Measurements from ENCODE around the gene PSD.

Gene PSD

DNA sequence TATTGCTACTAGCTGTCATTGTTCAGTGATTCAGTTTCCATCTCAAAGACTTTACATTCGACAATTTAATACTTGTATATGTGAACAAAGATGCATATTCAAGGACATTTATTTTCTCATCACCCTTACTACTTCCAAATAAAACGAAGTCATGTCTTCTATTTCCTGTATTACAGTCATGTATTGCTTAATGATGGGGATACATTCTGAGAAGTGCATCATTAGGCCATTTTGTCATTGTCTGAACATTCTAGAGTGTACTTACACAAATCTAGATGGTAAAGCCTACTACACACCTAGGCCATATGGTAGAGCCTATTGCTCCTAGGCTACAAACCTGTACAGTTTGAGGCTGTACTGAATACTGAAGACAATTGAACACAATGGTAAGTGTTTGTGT lies 26.3 kb upstream of the PSD start:
- DNase-seq (ENCODE audit: low read depth in 4 of 4, low spot score in 1 of 4): no peak

- no peak for DNase-seq (ENCODE audit: low read depth in 4 of 4, low spot score in 1 of 4)
Observed at GRCh38 chr10:102438374-102438773, 19.8 kb upstream of the PSD start.

DNA sequence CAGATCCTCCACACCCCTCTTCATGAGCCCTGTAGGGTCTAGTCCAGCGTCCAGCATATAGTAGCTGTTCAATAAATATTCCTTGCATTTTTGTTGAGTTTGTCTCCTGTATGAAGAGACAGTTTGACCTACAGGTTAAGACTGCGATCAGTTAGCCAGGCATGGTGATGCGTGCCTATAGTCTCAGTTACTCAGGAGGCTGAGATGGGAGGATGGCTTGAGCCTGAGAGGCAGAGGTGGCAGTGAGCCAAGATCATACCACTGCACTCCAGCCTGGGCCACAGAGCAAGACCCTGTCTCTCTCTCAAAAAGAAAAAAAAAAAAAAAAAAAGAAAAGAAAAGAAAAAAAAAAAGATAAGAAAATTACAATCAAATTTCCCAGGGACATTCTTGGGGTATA lies 18.9 kb upstream of the PSD start:
- no peak for DNase-seq (ENCODE audit: low read depth in 4 of 4, low spot score in 1 of 4)

DNA sequence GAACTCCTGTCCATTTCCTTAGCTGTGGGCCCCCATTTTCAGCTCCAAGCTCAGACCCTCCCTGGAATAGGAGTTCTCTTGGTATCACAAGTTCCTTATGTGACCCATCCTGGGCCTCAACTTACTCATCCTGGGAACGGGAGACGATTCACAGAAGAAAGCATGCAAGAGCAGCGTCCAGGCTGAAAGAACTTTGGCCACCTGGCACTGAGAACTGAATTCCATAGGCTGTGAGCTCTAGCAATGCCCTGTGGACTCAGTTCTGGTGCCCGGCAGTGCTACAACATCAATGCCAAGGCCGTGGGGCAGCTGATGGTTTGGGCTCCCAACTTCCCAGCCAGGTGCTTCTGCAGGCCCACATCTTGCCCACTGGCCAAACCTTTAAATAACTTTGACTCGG lies 17.7 kb upstream of the PSD start:
- no peak for DNase-seq (ENCODE audit: low read depth in 4 of 4, low spot score in 1 of 4)

DNA sequence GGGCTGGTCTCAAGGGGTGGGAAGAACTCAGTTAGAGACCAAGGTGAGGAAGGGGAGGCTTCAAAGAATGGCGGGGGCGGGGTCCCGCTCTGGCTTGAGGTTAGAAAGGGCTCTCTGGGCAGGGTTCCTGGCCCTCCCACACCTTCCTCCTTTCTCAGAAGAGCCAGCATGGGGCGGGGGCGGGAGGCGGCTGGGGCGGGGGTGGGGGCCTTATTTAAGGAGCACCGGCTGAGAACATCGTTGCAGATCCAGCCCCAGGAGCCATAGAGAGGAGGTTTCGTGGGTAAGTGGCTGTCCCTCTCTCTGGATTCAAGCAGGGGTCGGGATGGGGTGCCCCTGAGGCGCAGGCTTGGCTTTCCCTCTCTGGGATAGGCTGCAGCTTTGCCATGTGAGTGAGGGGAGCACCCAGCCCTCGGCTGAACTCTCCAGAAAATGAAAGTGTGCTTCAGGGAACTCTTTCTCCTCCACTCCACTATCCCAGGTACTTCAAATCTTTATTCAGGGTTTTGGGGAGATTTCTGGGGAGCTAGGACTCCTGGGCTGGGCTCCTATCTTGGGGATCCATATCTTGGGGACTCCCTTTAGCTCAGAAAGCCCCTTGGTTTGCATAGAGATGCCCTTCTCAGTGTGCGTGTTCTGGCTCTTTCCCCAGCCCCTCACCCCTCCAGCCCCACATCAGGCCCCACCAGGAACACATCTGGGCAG lies 17.1 kb upstream of the PSD start:
- DNase-seq (ENCODE audit: low read depth in 4 of 4, low spot score in 1 of 4): peak in 1 of 4 experiments; percentile 48

DNA sequence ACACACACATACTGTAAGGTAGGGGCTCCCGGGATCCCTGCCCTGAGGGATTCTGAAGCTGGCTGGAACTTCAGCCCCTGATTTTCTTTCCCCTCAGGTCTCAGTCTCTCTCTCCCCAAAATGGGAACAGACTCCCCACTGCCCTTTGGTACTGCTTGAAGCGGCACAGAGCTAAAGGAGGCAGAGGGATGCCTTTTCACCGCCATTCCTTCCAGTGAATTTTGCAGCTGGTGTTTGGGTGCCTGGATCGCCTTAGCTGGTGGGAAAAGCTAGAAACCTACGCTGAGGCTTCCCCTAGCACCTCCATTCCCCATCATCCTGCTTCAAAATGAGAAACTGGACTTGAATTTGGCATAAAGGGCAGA lies 16.5 kb upstream of the PSD start:
- DNase-seq (ENCODE audit: low read depth in 4 of 4, low spot score in 1 of 4): no peak

- DNase-seq (ENCODE audit: low read depth in 4 of 4, low spot score in 1 of 4): no peak
Observed at GRCh38 chr10:102434394-102435132, 16.0 kb upstream of the PSD start.

DNA sequence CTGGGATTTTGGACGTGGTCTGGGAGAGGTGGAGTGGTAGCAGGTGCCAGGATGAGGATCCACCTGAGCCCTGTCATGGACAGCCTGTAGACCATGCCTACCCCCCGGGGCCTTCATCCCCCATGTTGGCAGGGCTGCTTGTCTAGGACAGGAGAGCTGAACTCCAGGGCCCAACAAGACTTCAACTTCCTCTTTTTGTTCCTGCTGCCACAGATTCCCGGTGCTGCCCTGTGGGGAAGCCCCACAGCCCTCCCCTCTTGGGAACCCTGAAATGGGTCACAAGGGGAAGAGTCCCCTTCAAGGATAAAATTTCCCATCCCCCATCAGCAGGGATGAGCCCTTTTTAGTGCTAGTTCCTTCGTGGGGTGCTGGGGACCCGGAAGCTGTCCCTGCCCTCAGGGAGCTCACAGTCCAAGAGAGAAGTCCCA lies 15.0 kb upstream of the PSD start:
- no peak for DNase-seq (ENCODE audit: low read depth in 4 of 4, low spot score in 1 of 4)

- peak; percentile 82 to 97 (median 95) for DNase-seq (ENCODE audit: low read depth in 4 of 4, low spot score in 1 of 4)
Observed at GRCh38 chr10:102432162-102432950, 13.8 kb upstream of the PSD start, which contains the start of gene CUEDC2. Gene CUEDC2 (minus strand): TSS chr10:102432574. CDS start chr10:102425188, 7,386 bp downstream.

DNA sequence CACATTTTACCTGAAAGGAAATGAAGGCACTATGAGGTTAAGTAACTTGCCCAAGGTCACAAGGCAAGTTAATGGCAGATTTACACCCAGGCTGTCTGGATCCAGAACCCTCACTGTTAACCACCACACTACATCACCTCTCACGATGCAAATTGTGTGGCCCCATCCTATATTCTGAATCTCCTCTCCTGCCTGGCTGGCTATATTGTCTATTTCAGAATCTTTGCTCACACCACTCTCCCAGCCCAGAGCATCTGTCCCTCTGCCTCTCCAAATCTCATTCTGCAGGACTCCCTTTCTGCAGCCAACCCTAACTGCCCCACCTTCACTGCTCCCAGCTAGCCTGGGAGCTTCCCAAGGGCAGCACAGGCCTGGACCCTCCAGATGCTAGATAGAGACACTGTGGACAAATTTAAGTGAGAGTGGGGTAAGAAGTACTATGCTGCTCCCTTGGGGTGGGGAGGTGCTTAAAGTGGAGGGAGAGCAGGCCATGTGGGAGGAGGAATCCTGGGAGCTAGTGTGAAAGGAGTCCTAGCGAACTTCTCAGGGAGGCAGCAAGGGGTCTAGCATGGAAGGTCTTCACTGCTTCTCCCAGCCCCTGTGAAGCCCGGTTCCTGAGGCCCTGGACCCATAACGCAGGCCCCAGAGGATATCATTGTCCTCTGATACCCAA lies 13.0 kb upstream of the PSD start:
- DNase-seq (ENCODE audit: low read depth in 4 of 4, low spot score in 1 of 4): no peak

DNA sequence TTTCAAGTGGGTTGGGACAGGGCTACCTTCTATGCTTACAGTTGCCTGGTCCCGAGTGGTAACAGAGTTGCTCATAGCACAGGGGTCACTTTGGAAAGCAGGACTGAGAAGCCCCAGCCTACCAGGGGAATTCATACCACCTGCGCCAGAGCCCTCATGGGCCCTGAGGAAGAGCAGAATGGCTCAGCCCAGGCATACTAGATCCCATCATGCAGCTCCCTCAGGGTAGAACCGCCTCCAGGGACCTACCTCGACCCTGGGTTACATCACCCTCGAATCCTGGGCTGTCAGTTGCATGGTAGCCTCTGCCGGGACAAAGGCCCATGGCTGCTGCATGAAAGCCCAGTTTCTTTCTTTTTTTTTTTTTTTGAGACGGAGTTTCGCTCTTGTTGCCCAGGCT lies 10.9 kb upstream of the PSD start:
- no peak for DNase-seq (ENCODE audit: low read depth in 4 of 4, low spot score in 1 of 4)

DNA sequence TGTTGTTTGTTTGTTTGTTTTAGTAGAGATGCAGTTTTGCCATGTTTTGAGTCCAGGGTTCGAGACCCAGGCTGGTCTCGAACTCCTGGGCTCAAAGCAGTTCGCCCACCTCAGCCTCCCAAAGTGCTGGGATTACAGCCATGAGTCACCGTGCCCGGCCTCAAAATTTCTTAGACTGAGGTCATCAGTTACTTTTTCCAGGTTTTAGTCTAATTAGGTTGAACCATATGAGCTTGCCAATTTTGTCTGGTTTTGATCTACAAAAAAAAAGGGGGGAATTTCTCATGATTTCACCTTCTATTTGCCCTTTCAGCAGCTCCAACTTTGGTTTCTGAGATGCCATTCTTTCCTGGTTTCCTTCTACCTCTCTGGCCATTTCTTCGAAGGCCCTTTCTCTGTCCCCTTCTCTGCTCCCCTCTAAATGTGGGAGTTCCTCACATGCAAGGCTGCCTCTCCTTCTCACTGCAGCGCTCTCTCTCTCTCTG lies 8.3 kb upstream of the PSD start:
- DNase-seq (ENCODE audit: low read depth in 4 of 4, low spot score in 1 of 4): no peak

DNA sequence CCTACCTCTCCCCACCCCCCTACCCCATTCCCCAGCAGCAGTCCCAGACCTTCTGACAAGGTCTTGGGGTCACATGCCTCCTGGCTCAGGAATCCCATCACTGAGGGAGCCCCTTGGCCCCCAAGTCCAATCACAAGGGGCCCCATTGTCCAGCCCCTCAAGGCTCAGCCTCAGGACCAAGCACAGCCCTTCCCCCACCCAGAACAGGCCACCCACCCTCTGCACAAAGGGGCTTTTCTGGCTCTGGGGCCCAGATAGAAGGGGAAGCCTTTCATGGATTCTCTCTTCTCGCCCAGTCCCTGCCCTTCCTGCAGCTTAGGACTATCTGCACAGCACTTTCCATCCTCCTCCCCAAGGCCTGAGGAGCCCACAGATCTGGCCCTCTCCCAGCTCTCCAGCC lies 6.9 kb upstream of the PSD start:
- no peak for DNase-seq (ENCODE audit: low read depth in 4 of 4, low spot score in 1 of 4)

DNA sequence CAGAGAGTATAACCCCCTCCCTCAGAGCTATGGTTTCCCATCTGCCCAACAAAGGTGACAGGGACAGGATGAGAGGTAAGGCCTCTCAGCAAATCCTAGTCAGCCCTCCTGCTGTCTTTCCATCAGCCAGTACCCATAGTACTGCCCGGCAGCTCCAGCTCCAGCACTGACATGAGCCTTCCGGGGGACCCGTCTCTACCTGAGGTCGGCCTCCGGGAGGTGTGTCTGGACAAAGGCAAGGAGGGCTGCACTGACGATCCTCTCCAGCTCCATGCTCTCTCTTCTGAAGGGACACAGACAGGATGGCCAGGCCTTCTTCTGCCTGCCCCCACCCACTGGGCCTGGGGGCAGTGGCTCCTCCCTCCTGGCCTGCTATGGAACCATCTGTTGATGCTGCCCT lies 6.3 kb upstream of the PSD start:
- DNase-seq (ENCODE audit: low read depth in 4 of 4, low spot score in 1 of 4): no peak

GRCh38 chr10:102424145-102424544 lies 5.6 kb upstream of the PSD start:
- DNase-seq (ENCODE audit: low read depth in 4 of 4, low spot score in 1 of 4): no peak

- DNase-seq (ENCODE audit: low read depth in 4 of 4, low spot score in 1 of 4): no peak
Observed at GRCh38 chr10:102423372-102423968, 4.9 kb upstream of the PSD start.

- no peak for DNase-seq (ENCODE audit: low read depth in 4 of 4, low spot score in 1 of 4)
Observed at GRCh38 chr10:102422545-102423129, 4.1 kb upstream of the PSD start.

GRCh38 chr10:102421757-102422512 lies 3.4 kb upstream of the PSD start:
- DNase-seq (ENCODE audit: low read depth in 4 of 4, low spot score in 1 of 4): no peak

DNA sequence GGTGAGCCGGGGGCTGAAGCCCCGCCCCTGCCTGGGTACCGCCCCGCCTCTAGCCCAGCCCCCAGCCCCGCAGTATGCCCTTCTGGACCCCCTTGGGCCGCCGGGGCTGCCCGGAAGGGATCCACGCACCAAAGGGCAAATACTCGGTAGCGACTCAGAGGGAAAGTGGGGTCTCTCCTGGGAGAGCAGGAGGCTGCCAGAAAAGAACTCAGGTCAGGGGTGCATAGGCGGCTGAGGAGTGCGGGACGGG lies 2.8 kb upstream of the PSD start:
- DNase-seq (ENCODE audit: low read depth in 4 of 4, low spot score in 1 of 4): no peak
